ENCODE data around the gene CLEC20A.

The CLEC20A gene

GRCh38 chr1:178496410-178497135 is at the start of gene CLEC20A:
Gene CLEC20A (minus strand): TSS chr1:178496964. CDS start chr1:178496939, 25 bp downstream.
- no peak for FAIRE-seq

GRCh38 chr1:178544531-178544930 is 47.8 kb upstream of the CLEC20A start:
- no peak for FAIRE-seq

DNA sequence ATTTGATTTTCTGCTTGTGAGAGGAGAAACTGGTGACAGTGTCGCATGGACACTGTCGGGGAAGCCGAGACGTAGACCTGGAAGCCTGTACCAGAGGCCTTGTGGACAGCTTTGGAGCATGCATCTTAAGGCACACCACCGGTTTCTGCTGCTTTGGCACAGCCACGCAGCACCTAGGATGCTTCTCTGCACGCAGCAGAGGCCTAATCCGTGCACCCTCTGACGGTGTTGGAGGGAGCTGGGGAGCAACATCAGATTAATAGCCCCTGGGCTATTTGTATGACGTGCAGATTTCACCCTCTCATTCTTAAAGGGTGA is 46.5 kb upstream of the CLEC20A start:
- no peak for FAIRE-seq

DNA sequence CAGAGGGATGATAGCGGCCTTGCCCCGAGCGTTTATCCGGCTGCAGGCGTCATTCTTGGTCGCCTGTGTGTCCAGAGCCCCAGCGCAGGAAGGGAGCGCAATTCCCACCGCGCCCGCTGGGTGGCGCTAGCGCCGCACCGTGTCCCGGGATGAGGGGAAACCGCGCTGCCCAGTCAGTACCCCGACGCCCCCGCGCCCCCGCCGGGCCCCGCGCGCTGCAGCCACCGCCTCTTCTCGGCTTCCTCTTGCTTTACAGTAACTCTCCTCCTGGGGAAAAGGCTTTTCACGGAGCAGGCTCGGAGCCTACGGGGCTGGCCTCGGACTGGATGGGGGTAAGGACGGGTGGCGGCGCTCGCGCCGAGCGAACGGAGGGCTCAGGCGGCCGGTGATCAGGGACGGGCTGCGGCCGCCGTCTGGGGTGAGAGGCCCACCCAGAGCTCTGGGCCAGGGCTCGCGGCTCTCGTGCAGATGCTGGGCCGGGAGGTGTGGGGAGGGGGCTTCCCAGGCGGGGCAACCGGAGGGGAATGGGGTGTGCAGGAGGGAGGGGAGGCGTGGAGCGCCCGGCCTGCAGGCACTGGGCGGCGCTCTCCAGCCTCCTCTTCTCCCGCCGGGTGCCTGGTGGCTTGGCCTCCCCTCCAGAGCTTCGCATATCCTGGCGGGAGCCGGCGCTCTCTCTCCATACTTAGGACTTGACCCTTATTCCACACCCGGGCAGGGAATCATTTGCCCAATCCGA is 46.0 kb upstream of the CLEC20A start:
- no peak for FAIRE-seq

DNA sequence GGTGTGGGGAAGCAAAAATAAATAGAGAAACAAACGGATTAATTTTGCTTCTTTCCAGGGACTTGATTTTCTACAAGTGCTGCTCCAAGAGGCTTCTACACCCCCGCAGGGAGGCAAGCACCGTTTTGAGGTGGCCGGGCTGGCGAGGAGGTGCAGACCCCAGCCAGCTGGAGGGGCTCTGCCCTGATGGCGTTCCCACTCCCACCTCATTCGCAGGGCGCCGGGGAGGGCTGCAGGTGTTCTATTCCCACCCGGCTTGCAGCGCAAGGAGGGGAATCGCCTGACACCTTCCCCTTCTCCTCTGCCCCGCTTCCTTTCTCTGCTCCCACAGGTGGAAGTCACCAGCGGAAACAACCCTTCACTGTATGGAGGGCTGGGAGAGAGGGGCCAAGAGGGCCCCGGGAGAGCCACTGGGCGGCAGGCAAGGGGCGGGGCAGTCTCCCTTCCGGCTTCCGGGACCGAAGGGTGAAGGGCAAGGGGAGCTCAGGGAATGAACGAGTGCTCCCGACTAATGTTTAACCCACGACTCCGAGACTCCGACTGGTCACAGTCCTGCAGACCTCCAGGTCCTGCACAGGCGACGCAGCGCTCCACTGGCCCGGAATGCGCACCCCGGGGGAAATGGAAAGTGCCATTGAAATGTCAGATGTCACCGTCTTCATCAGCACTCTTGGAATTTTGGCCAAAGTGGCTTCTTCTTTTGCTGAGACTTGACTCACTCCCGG is 45.2 kb upstream of the CLEC20A start:
- no peak for FAIRE-seq

DNA sequence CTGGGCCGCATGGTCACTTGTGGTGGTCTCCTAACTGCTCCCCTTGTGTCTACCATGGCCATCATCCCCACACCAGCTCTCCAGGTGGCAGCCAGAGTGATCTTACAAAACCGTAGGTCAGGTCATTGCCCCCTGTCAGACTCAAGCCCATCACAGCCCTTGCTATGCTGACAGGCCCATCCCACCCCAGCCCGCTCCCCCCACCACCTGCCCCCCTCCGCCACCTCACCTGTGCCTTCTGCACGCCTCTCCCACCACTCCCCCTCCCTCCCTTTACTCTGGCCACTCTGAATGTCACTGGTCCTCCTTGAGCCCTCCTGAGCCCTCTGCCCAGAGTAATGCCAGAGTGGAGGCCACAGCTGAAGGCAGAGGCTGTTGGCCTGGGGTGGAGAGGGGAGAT is 44.6 kb upstream of the CLEC20A start:
- no peak for FAIRE-seq

DNA sequence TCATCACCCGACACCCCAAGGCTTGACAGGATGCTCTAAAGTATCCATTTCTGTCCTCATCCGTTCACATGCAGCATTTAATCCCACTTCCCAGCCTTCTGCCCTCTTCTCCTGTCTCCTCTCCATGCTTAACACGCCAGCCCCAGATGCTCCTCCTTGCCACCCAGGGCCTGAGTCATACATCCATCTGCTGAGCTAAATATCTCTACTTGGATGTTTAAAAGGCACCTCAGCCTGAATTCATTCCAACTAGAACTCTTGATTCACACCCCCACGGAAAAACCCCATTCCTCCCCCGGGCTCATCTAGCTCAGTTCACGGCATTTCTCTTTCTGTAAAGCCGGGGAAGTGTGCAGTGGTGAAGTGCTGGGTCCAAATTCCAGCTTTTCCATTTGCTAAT is 43.9 kb upstream of the CLEC20A start:
- FAIRE-seq, result no peak

DNA sequence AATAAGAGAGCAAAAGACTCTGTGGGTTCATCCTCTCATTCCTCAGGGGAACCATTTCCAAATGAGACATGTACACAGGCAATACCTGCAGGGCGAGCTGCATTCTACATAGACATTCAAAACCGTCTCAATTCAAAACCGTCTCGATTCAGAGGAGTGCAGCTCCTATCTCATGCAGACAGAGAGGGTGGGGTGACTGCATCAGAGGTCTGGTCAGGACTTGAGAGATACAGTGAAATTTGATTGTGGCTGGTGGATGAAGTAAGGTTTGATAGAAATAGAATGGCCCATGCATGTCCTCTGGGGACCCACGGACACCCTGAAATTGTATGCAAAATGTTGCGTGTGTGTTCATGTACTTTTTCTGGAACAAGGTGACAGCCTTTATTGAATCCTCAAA is 43.4 kb upstream of the CLEC20A start:
- FAIRE-seq, result no peak

- FAIRE-seq, result no peak
These were observed 42.5 kb upstream of the CLEC20A start for GRCh38 chr1:178539291-178539690.

DNA sequence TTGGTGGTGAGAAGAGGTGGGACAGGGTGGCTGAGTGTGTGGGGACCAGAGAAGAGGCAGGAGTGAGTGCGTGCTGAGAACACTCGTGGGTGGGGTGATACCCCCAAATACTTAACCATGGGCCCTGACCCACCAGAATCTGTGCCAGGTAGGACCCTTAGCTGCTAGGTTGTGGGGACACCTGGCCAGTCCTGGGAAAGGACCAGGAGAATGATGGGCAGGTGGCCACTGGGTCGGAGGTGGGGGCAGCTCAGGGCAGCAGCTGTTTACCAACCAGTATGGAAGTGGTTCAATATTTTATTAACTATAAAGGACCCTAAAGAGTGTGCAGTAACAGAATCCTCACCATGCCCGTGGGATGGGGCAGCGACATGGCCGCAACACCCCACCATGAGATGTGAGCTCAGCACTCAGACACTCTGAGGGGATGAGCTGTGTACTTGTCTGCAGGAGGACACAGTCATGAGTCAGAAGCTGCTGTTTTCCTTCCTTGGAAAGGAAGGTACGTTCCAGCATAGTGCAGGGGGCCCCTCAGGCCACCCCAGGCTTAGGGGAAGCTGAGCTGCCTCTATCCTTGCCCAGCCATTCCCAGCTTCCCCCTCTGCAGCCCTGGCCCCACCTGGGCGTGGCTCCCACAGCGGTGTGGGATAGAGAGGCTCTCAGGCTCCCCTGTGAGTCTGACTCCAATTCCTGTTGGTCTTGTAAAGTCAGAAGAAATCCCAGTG is 41.6 kb upstream of the CLEC20A start:
- no peak for FAIRE-seq

GRCh38 chr1:178537382-178538090 is 40.8 kb upstream of the CLEC20A start:
- no peak for FAIRE-seq

- no peak for FAIRE-seq
These were observed 40.1 kb upstream of the CLEC20A start for GRCh38 chr1:178536844-178537371.

GRCh38 chr1:178536329-178536728 is 39.6 kb upstream of the CLEC20A start:
- no peak for FAIRE-seq

GRCh38 chr1:178534137-178534868 is 37.5 kb upstream of the CLEC20A start:
- no peak for FAIRE-seq

DNA sequence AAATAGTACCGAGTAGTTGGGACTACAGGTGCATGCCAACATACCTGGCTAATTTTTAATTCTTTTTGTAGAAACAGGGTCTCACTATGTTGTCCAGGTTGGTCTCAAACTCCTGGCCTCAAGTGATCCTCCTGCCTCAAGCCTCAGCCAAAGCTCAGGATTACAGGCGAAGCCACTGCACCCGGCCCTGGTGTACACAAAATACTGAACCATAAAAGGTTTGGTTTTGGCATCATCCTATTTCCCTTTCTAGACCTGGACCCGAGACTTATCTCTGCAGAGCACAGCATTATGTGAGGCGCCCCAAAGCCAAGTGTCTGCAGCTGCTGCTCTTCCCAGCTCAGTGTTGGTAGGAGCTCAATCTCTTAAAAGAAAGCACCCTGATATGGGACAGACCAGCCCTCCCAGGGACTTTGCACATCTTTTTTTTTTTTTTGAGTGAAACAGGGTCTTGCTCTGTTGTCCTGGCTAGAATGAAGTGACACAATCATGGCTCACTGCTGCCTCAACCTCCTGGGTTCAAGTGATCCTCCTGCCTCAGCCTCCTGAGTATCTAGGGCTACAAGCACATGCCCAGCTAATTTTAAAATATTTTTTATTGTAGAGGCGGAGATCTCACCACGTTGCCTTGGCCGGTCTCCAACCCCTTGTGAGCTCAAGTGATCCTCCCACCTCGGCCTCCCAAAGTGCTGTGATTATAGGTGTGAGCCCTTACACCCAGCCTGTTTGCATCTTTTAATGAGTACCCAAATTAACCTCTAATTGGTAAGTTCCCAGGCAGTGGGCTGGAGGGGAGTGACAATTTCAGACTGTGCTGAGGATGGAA is 36.6 kb upstream of the CLEC20A start:
- FAIRE-seq, result no peak

DNA sequence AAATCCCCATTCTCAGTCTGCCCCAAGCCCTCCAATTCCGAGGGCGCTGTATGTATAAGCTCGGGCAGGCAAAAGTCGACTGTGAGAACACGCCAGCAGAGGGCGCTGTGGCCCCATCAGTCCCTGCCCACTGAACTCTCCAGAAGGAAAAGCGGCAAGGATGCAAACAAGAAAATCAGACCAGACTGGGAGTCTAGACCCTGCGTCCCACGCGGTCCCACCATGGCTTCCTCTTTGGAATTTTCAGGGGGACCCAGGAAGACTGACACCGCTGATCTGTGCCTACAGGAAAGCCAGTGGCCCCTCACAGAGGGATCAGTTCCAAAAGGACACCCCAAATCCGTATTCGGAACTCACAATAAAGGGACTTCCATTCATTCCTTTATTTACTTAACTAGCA is 35.6 kb upstream of the CLEC20A start:
- no peak for FAIRE-seq

DNA sequence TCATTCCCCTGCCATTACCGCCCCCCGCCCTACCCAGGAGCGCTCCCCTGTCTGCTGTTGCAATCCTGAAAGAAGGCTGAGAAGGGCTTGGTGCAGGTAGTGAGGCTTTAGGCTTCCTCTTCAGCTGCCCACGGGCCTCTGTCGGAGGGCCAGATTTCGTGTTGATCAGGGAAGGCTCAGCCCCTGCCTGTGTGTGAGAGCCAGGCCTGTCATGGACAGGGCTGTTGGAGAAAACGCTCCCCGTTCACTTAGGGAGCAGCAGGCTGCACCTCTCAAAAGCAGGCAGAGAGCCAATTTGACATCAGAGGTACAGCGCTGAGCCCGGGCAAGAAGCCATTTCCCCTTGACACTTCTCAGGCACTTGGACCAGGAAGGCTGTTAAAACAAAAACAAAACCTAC is 35.1 kb upstream of the CLEC20A start:
- no peak for FAIRE-seq

DNA sequence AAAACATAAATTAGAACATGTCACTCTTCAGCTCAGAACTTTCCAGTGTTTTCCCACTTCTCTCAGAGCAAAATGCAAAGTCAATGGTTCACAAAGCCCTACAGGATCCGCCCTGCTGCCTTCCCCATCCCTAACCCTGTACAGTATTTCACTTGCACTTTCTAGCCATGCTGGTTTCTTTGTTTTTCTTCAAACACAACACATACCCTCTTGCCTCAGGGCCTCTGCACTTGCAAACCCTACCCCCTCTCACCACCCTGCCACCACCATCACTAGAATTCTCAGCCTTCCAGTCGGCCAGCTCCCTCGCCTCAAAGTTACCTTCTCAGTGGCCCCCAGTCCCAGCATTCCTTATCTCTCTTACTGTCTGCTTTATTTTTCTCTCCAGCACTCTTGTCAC is 33.7 kb upstream of the CLEC20A start:
- no peak for FAIRE-seq

DNA sequence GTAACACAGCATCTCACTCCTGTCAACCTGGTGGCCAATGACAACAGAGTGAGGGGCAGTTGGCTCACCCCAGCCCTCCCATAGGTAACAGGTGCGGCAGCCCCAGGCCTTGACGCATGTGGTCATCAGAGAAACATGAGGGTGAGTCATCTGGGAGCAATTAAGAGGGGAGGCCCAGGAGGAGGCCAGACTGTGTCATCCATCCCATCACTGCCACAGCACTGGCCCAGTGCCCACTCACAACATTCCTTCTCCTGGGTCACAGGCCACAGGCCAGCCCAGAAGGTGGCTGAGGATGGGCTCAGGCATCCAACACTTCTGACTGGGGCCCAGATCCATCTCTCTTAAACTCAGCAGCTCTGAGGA is 33.3 kb upstream of the CLEC20A start:
- FAIRE-seq, result no peak

DNA sequence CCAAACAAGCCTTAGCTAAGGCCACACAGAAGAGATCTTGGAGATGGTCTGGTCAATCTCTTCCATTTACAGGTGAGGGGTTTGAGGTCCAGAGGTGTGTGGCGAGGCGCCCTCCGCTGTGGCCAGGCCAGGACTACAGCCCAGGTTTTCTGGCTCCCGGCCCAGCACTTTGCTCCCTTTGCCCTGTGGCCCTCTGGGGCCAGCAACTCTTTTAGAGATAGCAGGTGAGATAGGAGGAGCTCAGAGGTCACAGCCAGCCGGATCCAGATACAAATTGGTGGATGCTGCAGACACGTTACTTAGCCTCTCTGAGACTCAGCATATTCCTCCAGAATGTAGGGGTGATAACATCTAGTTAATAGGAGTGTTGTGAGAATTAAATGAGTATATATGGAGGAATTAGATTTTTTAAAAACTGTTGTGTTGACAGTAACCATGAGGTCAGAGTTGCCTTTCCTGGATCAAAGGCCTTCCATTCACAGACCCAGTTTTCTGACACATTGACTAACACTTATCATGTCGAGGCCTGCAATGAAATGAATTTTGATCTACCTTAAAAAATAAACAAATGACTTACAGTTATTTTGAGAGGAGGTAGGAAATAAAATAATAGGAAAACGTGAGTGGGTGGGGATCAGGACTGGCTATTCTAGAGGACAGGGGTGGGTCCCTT is 32.7 kb upstream of the CLEC20A start:
- no peak for FAIRE-seq
